GM18867 (cell line): ENCODE measurements around the gene FTSJ3.

Experiments
- ATAC-seq: cut with Tn5 transposase; IDR thresholded peaks from one replicate; pipeline ENCODE4 v1.9.1; 2021; ENCODE audit warnings: mild to moderate bottlenecking, moderate library complexity; ENCODE audit not compliant: unreplicated experiment

The FTSJ3 gene

GRCh38 chr17:63790057-63790456 is 37.4 kb downstream of the FTSJ3 start:
- ATAC-seq, result no peak

- ATAC-seq, result no peak
These were observed 40.3 kb downstream of the FTSJ3 start for GRCh38 chr17:63786971-63787711.

- ATAC-seq, result no peak
These were observed 41.3 kb downstream of the FTSJ3 start for GRCh38 chr17:63786117-63786516.

- no peak for ATAC-seq
These were observed 41.9 kb downstream of the FTSJ3 start for GRCh38 chr17:63785556-63785955.

- ATAC-seq, result no peak
These were observed 43.9 kb downstream of the FTSJ3 start for GRCh38 chr17:63783522-63783921.

- no peak for ATAC-seq
These were observed 46.5 kb downstream of the FTSJ3 start for GRCh38 chr17:63780928-63781327.

GRCh38 chr17:63780507-63780906 is 47.0 kb downstream of the FTSJ3 start:
- ATAC-seq, result no peak

GRCh38 chr17:63775420-63775819 is 52.0 kb downstream of the FTSJ3 start:
- no peak for ATAC-seq

GRCh38 chr17:63774969-63775265 is 52.5 kb downstream of the FTSJ3 start:
- ATAC-seq, result no peak

- ATAC-seq, result no peak
These were observed 53.1 kb downstream of the FTSJ3 start, which contains the start of gene DDX42 for GRCh38 chr17:63774141-63774968. TSS of gene DDX42 (plus strand) at chr17:63774170. CDS start at chr17:63787050, 12,880 bp downstream.

GRCh38 chr17:63773272-63774140 is 54.0 kb downstream of the FTSJ3 start, which contains the start of gene CCDC47:
TSS of gene CCDC47 (minus strand) at chr17:63773597. CDS start at chr17:63766175, 7,422 bp downstream.
- peak; percentile 83 for ATAC-seq

- no peak for ATAC-seq
These were observed 54.6 kb downstream of the FTSJ3 start for GRCh38 chr17:63772801-63773271.
